Testis (tissue), 3 donors: ENCODE results near the gene AP5S1. TPM values are rescaled to one million over a fixed set of nuclear protein-coding genes. Genes with fewer than 3 reads are reported as not detected.

Experiments
- DNase-seq: peaks from one replicate; pipeline ENCODE4 v3.0.0-alpha.2; 2019
- H3K27ac ChIP-seq, 2 donors: fragments of 200-600 bp; sonication (generic); one replicate each; pipeline ENCODE4 v1.5.1; 2019
- H3K27me3 ChIP-seq: fragments of 200-600 bp; sonication (generic); one replicate; pipeline ENCODE4 v1.5.1; 2019
- H3K36me3 ChIP-seq: fragments of 200-600 bp; sonication (generic); one replicate; pipeline ENCODE4 v1.5.1; 2017; ENCODE audit warnings: low read depth; ENCODE audit errors: missing control alignments
- H3K4me1 ChIP-seq: fragments of 200-600 bp; sonication (generic); one replicate; pipeline ENCODE4 v1.5.1; 2019
- H3K4me3 ChIP-seq, 2 donors: fragments of 200-600 bp; sonication (generic); one replicate each; pipeline ENCODE4 v1.5.1; 2017 to 2019
- H3K9me3 ChIP-seq: fragments of 200-600 bp; sonication (generic); one replicate; pipeline ENCODE4 v1.5.1; 2017
- POLR2A ChIP-seq: fragments of 450-650 bp; IDR thresholded peaks from one replicate; pipeline ENCODE4 v1.6.1; 2017; ENCODE audit warnings: antibody characterized with exemption, mild to moderate bottlenecking, moderate library complexity
- WGBS, 2 donors: methylation state at CpG; one replicate each; pipeline ENCODE4 v1.1.5; 2018; 5-methylcytosine and 5-hydroxymethylcytosine counted together
- intact Hi-C: fragments of 100-400 bp; cut with DNase I; formaldehyde crosslinking; loops from one replicate; pipeline ENCODE4 v1.15.1; 2023; ENCODE audit warnings: low total_unique reads
- polyA plus RNA-seq: library from polyadenylated mRNA; stranded (reverse); fragments of 350-450 nt; fragmentation: Illumina TruSeq; extraction: RNeasy Lipid Tissue Mini Kit (QIAGEN cat#74804); gene quantifications from one replicate; pipeline ENCODE4 v1.2.3, GENCODE V29; 2014; ENCODE audit warnings: low read depth, low replicate concordance; ENCODE audit not compliant: insufficient read depth
- total RNA-seq, 2 donors: library from RNA; depleted of rRNA; stranded (reverse); fragments of >200 nt; gene quantifications; one replicate each; pipeline ENCODE4 v1.2.3, GENCODE V29; 2016
- TF ChIP-seq, protein P1 (sequence below), 3 experiments: fragments of 450-650 bp in 2 of 3; fragments of 200-600 bp in 1 of 3; sonication (generic) in 1 of 3; IDR thresholded peaks; one replicate each; pipeline ENCODE4 v1.5.1; 2016 to 2019; ENCODE audit warnings: antibody characterized with exemption in 3 of 3, mild to moderate bottlenecking in 2 of 3, moderate library complexity in 1 of 3

The AP5S1 gene
- total and polyA plus RNA-seq, 3 donors from 2014 or later: 25.9 to 26.6 (median 26.0) TPM

DNA sequence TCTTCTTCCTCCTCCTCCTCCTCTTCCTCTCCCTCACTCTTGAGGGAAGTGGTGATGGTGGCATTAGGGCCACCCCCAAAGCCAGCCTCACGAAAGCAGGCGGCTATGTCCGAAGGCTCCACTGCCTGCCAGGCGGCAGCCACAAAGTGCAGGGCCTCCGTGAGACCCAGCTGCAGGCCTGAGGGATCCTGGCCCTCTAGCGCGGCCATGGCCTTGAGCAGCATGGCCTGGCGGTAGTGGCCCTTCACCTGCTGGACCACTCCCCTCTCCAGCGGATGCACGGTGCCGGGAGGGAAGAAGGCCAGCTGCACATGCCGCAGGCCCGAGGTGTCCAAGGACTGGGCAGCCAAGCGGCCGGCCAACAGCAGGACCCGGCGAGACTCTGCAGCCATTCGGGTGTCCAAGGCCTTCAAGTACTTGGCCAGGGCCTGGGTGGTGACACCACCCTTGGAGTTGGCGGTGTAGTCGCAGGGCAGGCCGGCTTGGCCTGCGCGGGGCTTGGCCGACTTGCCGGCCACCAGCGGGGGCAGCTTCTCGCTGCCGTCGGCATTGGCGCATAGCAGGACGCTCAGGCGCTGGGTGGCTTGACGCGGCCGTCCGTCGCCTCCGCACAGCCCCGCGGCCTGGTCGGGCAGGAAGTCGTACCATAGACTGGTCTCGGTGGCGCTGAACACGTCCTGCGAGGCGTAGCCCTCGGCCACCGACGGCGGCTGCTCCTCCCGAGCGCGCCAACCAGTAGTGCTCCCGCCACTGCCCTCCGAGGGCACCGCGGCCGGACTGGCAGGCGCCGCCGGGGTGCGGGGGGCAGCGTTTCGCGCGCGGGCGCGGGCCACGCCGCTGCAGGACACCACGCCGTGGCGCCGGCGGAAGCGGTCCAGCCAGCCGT is 34.9 kb upstream of the AP5S1 start:
- intact Hi-C loops: loop anchor here (2.0 kb wide), 1 partner anchor 35 kb away; the partner anchor contains the start of gene AP5S1

GRCh38 chr20:3786126-3786484 is 34.2 kb upstream of the AP5S1 start:
- H3K4me1 ChIP-seq: peaks cover 33% of the 10 kb centered on the region
- peak overlapping the region; percentile 58 to 63 for H3K4me3 ChIP-seq
- peak; percentile 51 for DNase-seq
- no peaks in the 10 kb centered on the region for H3K9me3 ChIP-seq
- no peaks in the 10 kb centered on the region for H3K36me3 ChIP-seq
- TF ChIP-seq, protein P1, sequence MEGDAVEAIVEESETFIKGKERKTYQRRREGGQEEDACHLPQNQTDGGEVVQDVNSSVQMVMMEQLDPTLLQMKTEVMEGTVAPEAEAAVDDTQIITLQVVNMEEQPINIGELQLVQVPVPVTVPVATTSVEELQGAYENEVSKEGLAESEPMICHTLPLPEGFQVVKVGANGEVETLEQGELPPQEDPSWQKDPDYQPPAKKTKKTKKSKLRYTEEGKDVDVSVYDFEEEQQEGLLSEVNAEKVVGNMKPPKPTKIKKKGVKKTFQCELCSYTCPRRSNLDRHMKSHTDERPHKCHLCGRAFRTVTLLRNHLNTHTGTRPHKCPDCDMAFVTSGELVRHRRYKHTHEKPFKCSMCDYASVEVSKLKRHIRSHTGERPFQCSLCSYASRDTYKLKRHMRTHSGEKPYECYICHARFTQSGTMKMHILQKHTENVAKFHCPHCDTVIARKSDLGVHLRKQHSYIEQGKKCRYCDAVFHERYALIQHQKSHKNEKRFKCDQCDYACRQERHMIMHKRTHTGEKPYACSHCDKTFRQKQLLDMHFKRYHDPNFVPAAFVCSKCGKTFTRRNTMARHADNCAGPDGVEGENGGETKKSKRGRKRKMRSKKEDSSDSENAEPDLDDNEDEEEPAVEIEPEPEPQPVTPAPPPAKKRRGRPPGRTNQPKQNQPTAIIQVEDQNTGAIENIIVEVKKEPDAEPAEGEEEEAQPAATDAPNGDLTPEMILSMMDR (IDR thresholded peaks at IDR 0.05): no peak
- TF ChIP-seq POLR2A: no peak
- WGBS, 2 donors: 1% methylated on average over 24 of the region's 35 CpGs; no CpG with 5 or more reads in 1 of the 2 donors
- intact Hi-C loops: loop anchor here (2.0 kb wide), 1 partner anchor 35 kb away; the partner anchor contains the start of gene AP5S1
- H3K27me3 ChIP-seq: no peaks in the 10 kb centered on the region
- H3K27ac ChIP-seq: peak overlapping the region; percentile 42 to 74

More for the DNA sequence above, 34.9 kb upstream of the AP5S1 start:
- H3K4me3 ChIP-seq: peak overlapping the region; percentile 58 to 63
- WGBS, 2 donors: 10 to 51% methylated on average over 7 to 78 of the region's 79 CpGs
- H3K4me1 ChIP-seq: peaks cover 33% of the 10 kb centered on the region
- H3K27ac ChIP-seq: peak overlapping the region; percentile 42 to 74
- H3K36me3 ChIP-seq: no peaks in the 10 kb centered on the region
- DNase-seq: no peak
- H3K27me3 ChIP-seq: no peaks in the 10 kb centered on the region
- no peak for TF ChIP-seq POLR2A
- TF ChIP-seq, protein P1 (IDR thresholded peaks at IDR 0.05): no peak
- no peaks in the 10 kb centered on the region for H3K9me3 ChIP-seq

- peak; percentile 91 for DNase-seq
- WGBS, 2 donors: 4 to 5% methylated on average over 23 to 40 of the region's 70 CpGs
- peaks cover 29% of the 10 kb centered on the region for H3K4me1 ChIP-seq
- no peaks in the 10 kb centered on the region for H3K36me3 ChIP-seq
- H3K27ac ChIP-seq: peak within 1 kb of the TSS; percentile 42 to 74
- TF ChIP-seq, protein P1 (IDR thresholded peaks at IDR 0.05): peak; percentile 43 to 83 (median 76)
- TF ChIP-seq POLR2A: no peak
- H3K9me3 ChIP-seq: no peaks in the 10 kb centered on the region
- peak within 1 kb of the TSS; percentile 58 to 63 for H3K4me3 ChIP-seq
- H3K27me3 ChIP-seq: no peaks in the 10 kb centered on the region
- intact Hi-C loops: loop anchor here (2.0 kb wide), 1 partner anchor 34 kb away; the partner anchor contains the start of gene AP5S1
Measured at GRCh38 chr20:3786665-3787323, 33.6 kb upstream of the AP5S1 start, which contains the start of gene CENPB. TSS of gene CENPB (minus strand) at chr20:3786740. CDS start at chr20:3786483, 257 bp downstream.

DNA sequence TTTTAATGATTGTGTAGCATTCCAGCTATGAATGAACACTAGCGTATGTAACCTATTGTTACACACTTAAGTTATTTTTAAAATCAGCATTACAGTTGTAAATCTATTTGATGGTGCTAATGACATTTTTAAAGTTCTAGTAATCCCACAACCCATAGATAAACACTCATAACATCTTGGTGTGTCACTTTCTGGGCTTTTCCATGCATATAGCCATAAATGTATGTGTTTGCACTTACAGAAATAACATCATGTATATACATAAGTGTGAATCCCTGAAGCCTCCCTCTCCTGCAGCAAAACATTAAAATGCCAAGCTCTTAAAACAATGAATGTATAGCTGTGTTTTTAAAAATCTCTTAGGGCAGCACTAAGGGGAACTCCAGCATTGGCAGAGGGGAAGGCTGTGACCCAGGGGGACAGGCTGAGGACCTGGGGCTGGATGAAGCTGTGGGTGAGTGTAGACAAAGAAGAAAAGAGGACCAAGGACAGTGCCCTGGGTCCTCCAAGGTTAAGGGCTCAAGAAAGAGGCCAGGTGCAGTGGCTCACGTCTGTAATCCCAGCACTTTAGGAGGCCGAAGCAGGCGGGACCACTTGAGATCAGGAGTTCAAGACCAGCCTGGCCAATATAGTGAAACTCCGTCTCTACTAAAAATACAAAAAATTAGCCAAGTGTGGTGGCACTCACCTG is 32.9 kb upstream of the AP5S1 start:
- DNase-seq: no peak
- intact Hi-C loops: loop anchor here (2.0 kb wide), 1 partner anchor 33 kb away; the partner anchor contains the start of gene AP5S1
- Histone ChIP-seq H3K9me3 (no peaks in the 10 kb centered on the region), H3K27me3 (no peaks in the 10 kb centered on the region), H3K36me3 (no peaks in the 10 kb centered on the region), H3K4me1 (peaks cover 29% of the 10 kb centered on the region), H3K27ac (no peak overlapping the region), H3K4me3 (peak overlapping the region in 1 of 2 donors; percentile 39)
- 65 to 73% methylated on average over 5 of the region's 5 CpGs for WGBS, 2 donors
- TF ChIP-seq POLR2A: no peak
- TF ChIP-seq, protein P1 (IDR thresholded peaks at IDR 0.05): no peak
